HepG2 (cell line): ENCODE measurements around the gene SCYGR6. TPM values are rescaled to one million over a fixed set of nuclear protein-coding genes. Genes with fewer than 3 reads are reported as not detected.

Experiments
- ATAC-seq: fragments of 200-7000 bp; cut with Tn5 transposase; 3 replicates; pipeline ENCODE4 v1.9.1; 2020; ENCODE audit warnings: mild to moderate bottlenecking, moderate library complexity
- BruUV-seq: library from RNA; stranded (reverse); fragments of 400-500 nt; replicated peaks from 2 replicates; lab custom pipeline; 2021; lab: Mats Ljungman, UMichigan
- CTCF ChIA-PET: fragments of 300-600 bp; formaldehyde crosslinking; extraction: SDS; loops from one replicate; lab custom pipeline; 2021; ENCODE audit warnings: low total read pairs, inconsistent platforms, low intra/inter-chr PET ratio; lab: Yijun Ruan, JAX
- POLR2A ChIA-PET: fragments of 350-600 bp; sonication (Branson Sonifier 250); formaldehyde crosslinking; loops from one replicate; lab custom pipeline; 2020; ENCODE audit warnings: antibody characterized with exemption, inconsistent platforms; lab: Yijun Ruan, JAX
- DNase-seq: peaks from one replicate; pipeline ENCODE4 v3.0.0-alpha.2; 2015; ENCODE audit warnings: low spot score
- FAIRE-seq: peaks from 3 replicates; lab custom pipeline; 2011; peaks lifted over from hg19 to GRCh38; lab: Jason Lieb, UNC
- H2AFZ ChIP-seq: one replicate; pipeline ENCODE4 v1.6.1; 2011; ENCODE audit warnings: low read length, inconsistent platforms
- H3K27ac ChIP-seq: fragments of 300-600 bp; 3 replicates; pipeline ENCODE4 v1.8.0; 2011; ENCODE audit warnings: mixed run types, mild to moderate bottlenecking, mixed read lengths, low read length, inconsistent platforms; ENCODE audit not compliant: insufficient read depth; ENCODE audit errors: extremely low read length
- H3K27me3 ChIP-seq, 2 experiments: fragments of 200-600 bp in 1 of 2; 2 replicates in 1 of 2; 3 replicates in 1 of 2; pipeline versions ENCODE4 v1.6.0 to v1.8.0; 2011; ENCODE audit warnings: low read length in 2 of 2, mild to moderate bottlenecking in 2 of 2, moderate library complexity in 2 of 2, inconsistent platforms in 1 of 2; ENCODE audit not compliant: insufficient read depth in 2 of 2, control insufficient read depth in 1 of 2
- H3K36me3 ChIP-seq, 2 experiments: fragments of 200-600 bp in 1 of 2; replicated peaks in 1 of 2; 2 replicates in 1 of 2; 3 replicates in 1 of 2; pipeline versions ENCODE4 v1.5.1 to v1.8.0; 2011; ENCODE audit warnings: low read length in 2 of 2, inconsistent platforms in 1 of 2; ENCODE audit not compliant: insufficient read depth in 2 of 2, control insufficient read depth in 1 of 2
- H3K4me1 ChIP-seq: 2 replicates; pipeline ENCODE4 v1.5.1; 2012; ENCODE audit warnings: low read length, inconsistent platforms; ENCODE audit not compliant: insufficient read depth
- H3K4me2 ChIP-seq: 2 replicates; pipeline ENCODE4 v1.6.0; 2011; ENCODE audit warnings: low read depth, low read length, inconsistent platforms
- H3K4me3 ChIP-seq, 3 experiments: fragments of 200-600 bp in 1 of 3; sonication (generic), shearing (Covaris generic) in 1 of 3; replicated peaks in 1 of 3; 2 replicates each; pipeline ENCODE4 v1.5.1; 2011 to 2016; ENCODE audit warnings: low read length in 3 of 3, inconsistent platforms in 2 of 3, low read depth in 2 of 3, mild to moderate bottlenecking in 2 of 3, control low read depth in 1 of 3, mixed read lengths in 1 of 3; ENCODE audit not compliant: insufficient read depth in 1 of 3
- H3K79me2 ChIP-seq: one replicate; pipeline ENCODE4 v1.6.1; 2011; ENCODE audit warnings: low read length, inconsistent platforms; ENCODE audit not compliant: insufficient read depth
- H3K9ac ChIP-seq: 2 replicates; pipeline ENCODE4 v1.6.0; 2011; ENCODE audit warnings: mild to moderate bottlenecking, low read depth, low read length, inconsistent platforms; ENCODE audit not compliant: insufficient read depth
- H3K9me3 ChIP-seq: 2 replicates; pipeline ENCODE4 v1.5.1; 2012; ENCODE audit warnings: mild to moderate bottlenecking, low read length
- H4K20me1 ChIP-seq: 2 replicates; pipeline ENCODE4 v1.6.0; 2011; ENCODE audit warnings: inconsistent platforms, mild to moderate bottlenecking, low read length, moderate library complexity; ENCODE audit not compliant: insufficient read depth
- ATRX ChIP-seq: sonication (generic); formaldehyde crosslinking; IDR thresholded peaks from 2 replicates; pipeline ENCODE4 v1.4.0; 2020; ENCODE audit warnings: missing genetic modification reagents, borderline replicate concordance
- JUNB ChIP-seq: sonication (generic); formaldehyde crosslinking; IDR thresholded peaks from 2 replicates; pipeline ENCODE4 v1.8.0; 2022; ENCODE audit warnings: missing genetic modification reagents, mild to moderate bottlenecking, borderline replicate concordance
- KDM5B ChIP-seq: sonication (generic); formaldehyde crosslinking; IDR thresholded peaks from 2 replicates; pipeline ENCODE4 v1.4.0; 2020; ENCODE audit warnings: missing genetic modification reagents, mild to moderate bottlenecking, borderline replicate concordance
- MEIS1 ChIP-seq: sonication (generic); formaldehyde crosslinking; IDR thresholded peaks from 2 replicates; pipeline ENCODE4 v1.9.0; 2021; ENCODE audit warnings: mild to moderate bottlenecking, missing genetic modification reagents, moderate library complexity, borderline replicate concordance
- PHF21A ChIP-seq: sonication (generic); formaldehyde crosslinking; IDR thresholded peaks from 2 replicates; pipeline ENCODE4 v1.5.0; 2020; ENCODE audit warnings: mild to moderate bottlenecking, missing genetic modification reagents
- TRIM24 ChIP-seq: sonication (generic); formaldehyde crosslinking; IDR thresholded peaks from 2 replicates; pipeline ENCODE4 v1.8.0; 2022; ENCODE audit warnings: mild to moderate bottlenecking, missing genetic modification reagents
- WGBS: methylation state at CpG from one replicate; pipeline ENCODE4 v1.1.6; 2017; ENCODE audit warnings: low lambda C conversion rate; 5-methylcytosine and 5-hydroxymethylcytosine counted together
- in situ Hi-C: cut with HindIII; loops from 2 replicates; pipeline ENCODE4 v1.10.0; 2017; ENCODE audit warnings: low pct_unique_long_range_greater_than_20kb; ENCODE audit not compliant: extremely low pct_ligation_motif_present
- intact Hi-C: fragments of 100-400 bp; cut with micrococcal nuclease; formaldehyde crosslinking; loops from one replicate; pipeline ENCODE4 v1.10.0; 2022; ENCODE audit not compliant: unreplicated experiment
- polyA plus RNA-seq, 8 experiments: library from polyadenylated mRNA; depleted of rRNA in 3 of 8; stranded (reverse) in 7 of 8; unstranded in 1 of 8; fragments of >200 nt; fragmentation: Illumina TruSeq in 4 of 8; extraction: Trizol in 4 of 8; gene quantifications; 2 replicates each; pipeline versions ENCODE4 v1.2.1 to v1.2.3, GENCODE V29; 2011 to 2016; ENCODE audit warnings: low read depth in 4 of 8, missing spikeins in 1 of 8, mixed read lengths in 1 of 8; ENCODE audit not compliant: insufficient read depth in 1 of 8
- total RNA-seq, 5 experiments: library from RNA; depleted of rRNA; stranded (reverse); fragments of >200 nt; fragmentation: Illumina TruSeq; extraction: Trizol; gene quantifications; 2 replicates each; pipeline ENCODE4 v1.2.3, GENCODE V29; 2016; ENCODE audit warnings: low read depth in 1 of 5
- TF ChIP-seq, protein P1 (sequence below): sonication (generic); formaldehyde crosslinking; IDR thresholded peaks from 2 replicates; pipeline ENCODE4 v1.4.0; 2020; ENCODE audit warnings: missing genetic modification reagents; ENCODE audit errors: not compliant biosample characterization
- TF ChIP-seq, protein P2 (sequence below): sonication (generic); formaldehyde crosslinking; IDR thresholded peaks from 2 replicates; pipeline ENCODE4 v1.8.1; 2022; ENCODE audit warnings: low read depth, mild to moderate bottlenecking, missing genetic modification reagents
- TF ChIP-seq, protein P3 (sequence below): sonication (generic); formaldehyde crosslinking; IDR thresholded peaks from 2 replicates; pipeline ENCODE4 v1.4.0; 2020; ENCODE audit warnings: mild to moderate bottlenecking, missing genetic modification reagents
- TF ChIP-seq, protein P4 (sequence below): fragments of 450-650 bp; IDR thresholded peaks from 2 replicates; pipeline ENCODE4 v1.6.1; 2016
- TF ChIP-seq, protein P5 (sequence below): fragments of 450-650 bp; IDR thresholded peaks from 2 replicates; pipeline ENCODE4 v1.6.1; 2017

SCYGR6 gene
- total and polyA plus RNA-seq, 2 of the 13 experiments (the other 11 are each of a cell fraction or from before 2014, with no cell fraction given), result not detected

DNA sequence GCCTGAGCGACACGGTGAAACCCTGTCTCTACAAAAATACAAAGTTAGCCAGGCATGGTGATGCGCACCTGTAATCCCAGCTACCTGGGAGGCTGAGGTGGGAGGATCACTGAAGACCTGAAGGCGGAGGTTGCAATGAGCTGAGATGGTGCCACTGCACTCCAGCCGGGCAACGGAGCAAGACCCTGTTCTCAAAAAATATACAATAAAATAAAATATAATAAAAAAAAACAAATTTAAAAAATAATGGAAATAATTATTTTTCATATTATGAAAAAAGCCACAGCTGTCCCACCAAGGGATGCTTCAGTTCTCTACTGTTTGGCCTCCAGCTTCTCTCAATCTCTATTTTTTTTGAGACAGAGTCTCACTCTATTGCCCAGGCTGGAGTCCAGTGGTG is 17.2 kb downstream of the SCYGR6 start:
- Histone ChIP-seq H2AFZ (no peak overlapping the region), H4K20me1 (no peaks in the 10 kb centered on the region), H3K27ac (no peak overlapping the region), H3K4me1 (peaks cover 30% of the 10 kb centered on the region), H3K4me2 (no peak overlapping the region), H3K79me2 (no peaks in the 10 kb centered on the region), H3K4me3 (no peak overlapping the region), H3K27me3 (no peaks in the 10 kb centered on the region), H3K36me3 (no peaks in the 10 kb centered on the region), H3K9ac (no peak overlapping the region), H3K9me3 (no peaks in the 10 kb centered on the region)
- in situ Hi-C loops (no loop called here), intact Hi-C loops (no loop called here)
- ChIA-PET CTCF (no interaction called here), POLR2A (no interaction called here)
- DNase-seq (no peak), FAIRE-seq (no peak), ATAC-seq (no peak)
- 81% methylated on average over 6 of the region's 6 CpGs for WGBS
- no TSS peak for BruUV-seq
- TF ChIP-seq MEIS1 (CRISPR knock-in tag), result no peak
- no peak for TF ChIP-seq JUNB (CRISPR knock-in tag)
- no peak for TF ChIP-seq KDM5B
- no peak for TF ChIP-seq ATRX (CRISPR knock-in tag)
- TF ChIP-seq, protein P1, sequence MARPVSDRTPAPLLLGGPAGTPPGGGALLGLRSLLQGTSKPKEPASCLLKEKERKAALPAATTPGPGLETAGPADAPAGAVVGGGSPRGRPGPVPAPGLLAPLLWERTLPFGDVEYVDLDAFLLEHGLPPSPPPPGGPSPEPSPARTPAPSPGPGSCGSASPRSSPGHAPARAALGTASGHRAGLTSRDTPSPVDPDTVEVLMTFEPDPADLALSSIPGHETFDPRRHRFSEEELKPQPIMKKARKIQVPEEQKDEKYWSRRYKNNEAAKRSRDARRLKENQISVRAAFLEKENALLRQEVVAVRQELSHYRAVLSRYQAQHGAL, result no peak
- TF ChIP-seq, protein P2, sequence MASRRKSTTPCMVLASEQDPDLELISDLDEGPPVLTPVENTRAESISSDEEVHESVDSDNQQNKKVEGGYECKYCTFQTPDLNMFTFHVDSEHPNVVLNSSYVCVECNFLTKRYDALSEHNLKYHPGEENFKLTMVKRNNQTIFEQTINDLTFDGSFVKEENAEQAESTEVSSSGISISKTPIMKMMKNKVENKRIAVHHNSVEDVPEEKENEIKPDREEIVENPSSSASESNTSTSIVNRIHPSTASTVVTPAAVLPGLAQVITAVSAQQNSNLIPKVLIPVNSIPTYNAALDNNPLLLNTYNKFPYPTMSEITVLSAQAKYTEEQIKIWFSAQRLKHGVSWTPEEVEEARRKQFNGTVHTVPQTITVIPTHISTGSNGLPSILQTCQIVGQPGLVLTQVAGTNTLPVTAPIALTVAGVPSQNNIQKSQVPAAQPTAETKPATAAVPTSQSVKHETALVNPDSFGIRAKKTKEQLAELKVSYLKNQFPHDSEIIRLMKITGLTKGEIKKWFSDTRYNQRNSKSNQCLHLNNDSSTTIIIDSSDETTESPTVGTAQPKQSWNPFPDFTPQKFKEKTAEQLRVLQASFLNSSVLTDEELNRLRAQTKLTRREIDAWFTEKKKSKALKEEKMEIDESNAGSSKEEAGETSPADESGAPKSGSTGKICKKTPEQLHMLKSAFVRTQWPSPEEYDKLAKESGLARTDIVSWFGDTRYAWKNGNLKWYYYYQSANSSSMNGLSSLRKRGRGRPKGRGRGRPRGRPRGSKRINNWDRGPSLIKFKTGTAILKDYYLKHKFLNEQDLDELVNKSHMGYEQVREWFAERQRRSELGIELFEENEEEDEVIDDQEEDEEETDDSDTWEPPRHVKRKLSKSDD (CRISPR knock-in tag), result no peak
- no peak for TF ChIP-seq TRIM24 (CRISPR knock-in tag)
- TF ChIP-seq, protein P3, sequence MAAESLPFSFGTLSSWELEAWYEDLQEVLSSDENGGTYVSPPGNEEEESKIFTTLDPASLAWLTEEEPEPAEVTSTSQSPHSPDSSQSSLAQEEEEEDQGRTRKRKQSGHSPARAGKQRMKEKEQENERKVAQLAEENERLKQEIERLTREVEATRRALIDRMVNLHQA (CRISPR knock-in tag), result no peak
- TF ChIP-seq PHF21A (CRISPR knock-in tag), result no peak
- TF ChIP-seq, protein P4, sequence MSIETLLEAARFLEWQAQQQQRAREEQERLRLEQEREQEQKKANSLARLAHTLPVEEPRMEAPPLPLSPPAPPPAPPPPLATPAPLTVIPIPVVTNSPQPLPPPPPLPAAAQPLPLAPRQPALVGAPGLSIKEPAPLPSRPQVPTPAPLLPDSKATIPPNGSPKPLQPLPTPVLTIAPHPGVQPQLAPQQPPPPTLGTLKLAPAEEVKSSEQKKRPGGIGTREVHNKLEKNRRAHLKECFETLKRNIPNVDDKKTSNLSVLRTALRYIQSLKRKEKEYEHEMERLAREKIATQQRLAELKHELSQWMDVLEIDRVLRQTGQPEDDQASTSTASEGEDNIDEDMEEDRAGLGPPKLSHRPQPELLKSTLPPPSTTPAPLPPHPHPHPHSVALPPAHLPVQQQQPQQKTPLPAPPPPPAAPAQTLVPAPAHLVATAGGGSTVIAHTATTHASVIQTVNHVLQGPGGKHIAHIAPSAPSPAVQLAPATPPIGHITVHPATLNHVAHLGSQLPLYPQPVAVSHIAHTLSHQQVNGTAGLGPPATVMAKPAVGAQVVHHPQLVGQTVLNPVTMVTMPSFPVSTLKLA, result no peak
- TF ChIP-seq, protein P5, sequence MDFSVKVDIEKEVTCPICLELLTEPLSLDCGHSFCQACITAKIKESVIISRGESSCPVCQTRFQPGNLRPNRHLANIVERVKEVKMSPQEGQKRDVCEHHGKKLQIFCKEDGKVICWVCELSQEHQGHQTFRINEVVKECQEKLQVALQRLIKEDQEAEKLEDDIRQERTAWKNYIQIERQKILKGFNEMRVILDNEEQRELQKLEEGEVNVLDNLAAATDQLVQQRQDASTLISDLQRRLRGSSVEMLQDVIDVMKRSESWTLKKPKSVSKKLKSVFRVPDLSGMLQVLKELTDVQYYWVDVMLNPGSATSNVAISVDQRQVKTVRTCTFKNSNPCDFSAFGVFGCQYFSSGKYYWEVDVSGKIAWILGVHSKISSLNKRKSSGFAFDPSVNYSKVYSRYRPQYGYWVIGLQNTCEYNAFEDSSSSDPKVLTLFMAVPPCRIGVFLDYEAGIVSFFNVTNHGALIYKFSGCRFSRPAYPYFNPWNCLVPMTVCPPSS, result no peak
